GM19397 (cell line): Measurements from ENCODE around the gene VSTM5.
"Not testable (repeated sequence)": the region's sequence is repeated elsewhere in the genome, so short reads cannot be mapped to it uniquely, and the experiment has no call there.

ENCODE experiments used
- ATAC-seq: cut with Tn5 transposase; IDR thresholded peaks from one replicate; pipeline ENCODE4 v1.9.1; 2021; ENCODE audit warnings: mild to moderate bottlenecking, moderate library complexity; ENCODE audit not compliant: unreplicated experiment

The VSTM5 gene, protein sequence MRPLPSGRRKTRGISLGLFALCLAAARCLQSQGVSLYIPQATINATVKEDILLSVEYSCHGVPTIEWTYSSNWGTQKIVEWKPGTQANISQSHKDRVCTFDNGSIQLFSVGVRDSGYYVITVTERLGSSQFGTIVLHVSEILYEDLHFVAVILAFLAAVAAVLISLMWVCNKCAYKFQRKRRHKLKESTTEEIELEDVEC

DNA sequence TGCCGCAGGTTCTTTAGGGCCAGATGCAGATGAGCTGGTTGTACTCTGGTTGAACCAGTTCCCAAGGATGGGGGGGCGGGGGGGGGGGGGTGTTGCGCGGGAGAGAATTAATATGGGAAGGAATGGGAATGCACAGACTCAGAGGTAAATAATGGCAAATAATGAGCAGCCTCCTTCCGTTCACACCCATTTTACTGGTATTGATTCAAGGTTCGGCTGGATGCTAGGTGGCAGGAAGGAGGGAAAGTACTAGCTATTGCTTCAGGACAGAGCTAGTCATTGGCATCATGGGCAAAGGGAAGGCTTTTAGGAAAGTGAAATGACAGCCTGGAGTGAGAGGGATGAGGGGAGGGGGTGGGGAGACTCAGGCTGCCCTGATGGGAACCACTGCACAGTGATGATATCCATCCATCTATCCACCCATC is at the start of gene VSTM5:
Gene VSTM5 (minus strand): TSS at position 25 of the 425 bp plus-strand sequence. CDS start 116 bp downstream, outside the sequence.
- no peak for ATAC-seq

DNA sequence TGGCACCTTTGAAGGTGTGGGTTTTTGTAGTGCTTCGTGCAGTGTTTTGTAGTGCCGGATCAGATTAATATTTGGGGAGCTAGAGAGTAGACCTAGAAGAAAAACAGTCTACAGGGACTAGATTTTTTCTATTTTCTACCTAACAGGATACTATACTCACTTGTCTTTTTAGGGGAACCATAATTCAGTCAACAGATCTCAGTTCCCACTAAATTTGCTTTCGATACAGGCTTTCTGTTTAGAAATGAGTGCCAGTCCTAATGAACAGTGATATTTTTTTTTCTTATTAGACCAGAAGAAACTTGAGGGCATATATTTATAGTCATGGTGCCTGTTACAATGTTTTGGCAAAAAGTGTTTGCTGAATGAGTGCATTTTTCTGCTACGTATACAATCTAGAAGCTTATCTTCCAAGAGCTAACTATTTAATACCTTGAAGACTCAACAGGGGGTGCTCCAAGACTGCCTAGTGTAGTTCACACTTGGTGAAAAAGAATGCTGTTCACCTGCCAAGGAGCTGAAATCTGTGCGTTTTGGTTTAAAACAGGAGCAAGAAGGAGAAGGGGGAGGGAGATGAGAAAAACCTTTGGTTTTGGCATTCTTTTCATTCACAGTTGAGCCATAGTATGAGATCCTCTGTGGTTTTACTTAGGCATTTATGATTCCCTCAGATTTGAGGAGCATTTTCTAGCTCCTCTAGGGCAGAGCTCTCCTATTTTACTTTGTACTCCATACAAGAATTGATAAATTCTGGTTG is 44.9 kb upstream of the VSTM5 start:
- peak; percentile 48 for ATAC-seq

- ATAC-seq: no peak
Measured at GRCh38 chr11:93890391-93891051, 40.1 kb upstream of the VSTM5 start.

GRCh38 chr11:93887111-93887510 is 36.7 kb upstream of the VSTM5 start:
- no peak for ATAC-seq

GRCh38 chr11:93879114-93879513 is 28.7 kb upstream of the VSTM5 start:
- not testable (repeated sequence) for ATAC-seq

- no peak for ATAC-seq
Measured at GRCh38 chr11:93875637-93876036, 25.2 kb upstream of the VSTM5 start.

- no peak for ATAC-seq
Measured at GRCh38 chr11:93871526-93871925, 21.1 kb upstream of the VSTM5 start.

GRCh38 chr11:93870616-93871015 is 20.2 kb upstream of the VSTM5 start:
- ATAC-seq: no peak

GRCh38 chr11:93869830-93870229 is 19.4 kb upstream of the VSTM5 start:
- no peak for ATAC-seq

- ATAC-seq: not testable (repeated sequence)
Measured at GRCh38 chr11:93868404-93868803, 18.0 kb upstream of the VSTM5 start.

- ATAC-seq: no peak
Measured at GRCh38 chr11:93861808-93862207, 11.4 kb upstream of the VSTM5 start.

- ATAC-seq: no peak
Measured at GRCh38 chr11:93858121-93858775, 7.8 kb upstream of the VSTM5 start.

GRCh38 chr11:93857413-93858120 is 7.1 kb upstream of the VSTM5 start:
- ATAC-seq: no peak

DNA sequence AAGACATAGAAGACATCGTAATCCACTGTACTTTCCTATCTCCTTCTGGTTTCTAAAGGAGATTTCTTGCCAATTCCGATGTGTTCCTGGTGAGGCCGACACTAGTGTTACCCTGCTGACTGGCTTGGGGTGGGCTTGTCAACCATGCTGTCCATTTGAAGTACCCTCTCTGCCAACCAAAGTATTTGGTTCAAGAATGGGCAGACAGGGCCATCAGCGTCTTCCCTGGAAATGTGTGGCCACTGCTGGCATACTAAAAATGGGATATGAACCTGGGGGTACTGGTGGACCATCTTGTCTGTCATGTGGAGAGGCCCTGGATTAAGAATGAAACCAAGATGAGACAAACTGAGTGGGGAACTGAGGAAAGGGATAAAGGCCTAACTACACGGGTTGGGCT is 1.8 kb upstream of the VSTM5 start:
- ATAC-seq: no peak

GRCh38 chr11:93849751-93850593 is 446 bp downstream of the VSTM5 start:
- no peak for ATAC-seq

DNA sequence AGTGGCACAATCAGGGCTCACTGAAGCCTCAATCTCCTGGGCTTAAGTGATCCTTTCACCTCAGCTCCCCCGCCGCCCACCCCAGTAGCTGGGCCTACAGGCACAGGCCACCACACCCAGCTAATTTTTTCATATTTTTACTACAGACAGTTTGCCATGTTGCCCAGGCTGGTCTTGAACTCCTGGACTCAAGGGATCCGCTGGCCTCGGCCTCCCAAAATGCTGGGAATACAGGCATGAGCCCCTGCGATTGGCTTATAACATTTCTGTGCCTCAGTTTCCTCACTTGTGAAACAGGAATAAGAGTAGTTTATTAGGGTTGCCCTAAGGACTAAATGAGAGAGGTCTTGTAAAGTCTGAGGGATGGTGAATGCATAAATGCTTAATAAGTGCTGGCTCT is 1.2 kb downstream of the VSTM5 start:
- no peak for ATAC-seq

DNA sequence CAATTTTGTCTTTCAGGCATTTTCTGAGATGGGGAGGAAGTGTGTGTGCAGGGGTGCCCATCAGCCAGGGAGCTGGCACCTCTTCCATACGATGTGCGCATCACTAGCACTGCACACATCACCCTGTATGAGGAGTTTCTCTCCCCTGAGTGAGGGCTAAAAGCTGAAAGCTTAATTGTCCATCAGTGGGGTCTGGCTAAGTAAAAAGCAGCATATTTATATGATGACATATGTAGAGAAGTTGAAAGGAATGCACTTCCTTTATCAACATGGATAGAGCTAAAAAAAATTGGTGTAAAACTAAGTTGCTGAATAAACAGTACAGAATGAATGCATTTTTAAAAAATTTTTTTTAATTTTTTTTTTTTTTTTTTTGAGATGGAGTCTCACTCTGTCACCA is 4.0 kb downstream of the VSTM5 start:
- ATAC-seq: no peak

GRCh38 chr11:93845181-93846092 is 5.0 kb downstream of the VSTM5 start:
- no peak for ATAC-seq

GRCh38 chr11:93844568-93844967 is 5.8 kb downstream of the VSTM5 start:
- no peak for ATAC-seq
